ENCODE results near the gene GMPS. TPM values are rescaled to one million over a fixed set of nuclear protein-coding genes. Genes with fewer than 3 reads are reported as not detected.
A peak's percentile ranks its signal among the peaks of the same experiment; 100 is the strongest.

GMPS gene
- total and polyA plus RNA-seq, 2 of the 8 experiments (the other 6 are each of a cell fraction or from before 2014, with no cell fraction given) = 57.7 to 175 TPM

- TF ChIP-seq YY1 (IDR thresholded peaks at IDR 0.05; ENCODE audit: low read depth, low read length) (no peak), TEAD4 (IDR thresholded peaks at IDR 0.05; ENCODE audit: low read depth, low read length) (no peak), POLR2AphosphoS5 (IDR thresholded peaks at IDR 0.05; ENCODE audit: low read depth, low read length) (peak; percentile 71), FOSL1 (IDR thresholded peaks at IDR 0.05; ENCODE audit: insufficient read depth, low read depth, low read length) (no peak), HDAC2 (IDR thresholded peaks at IDR 0.05; ENCODE audit: borderline replicate concordance in 1 of 2, low read depth in 2 of 2, low read length in 2 of 2) (no peak), RNF2 (IDR thresholded peaks at IDR 0.05; ENCODE audit: borderline replicate concordance, low read depth, low read length, missing control alignments, poor library complexity, severe bottlenecking) (no peak), HDAC6 (IDR thresholded peaks at IDR 0.05; ENCODE audit: low read depth, low read length) (no peak), ASH2L (IDR thresholded peaks at IDR 0.05; ENCODE audit: low read length) (peak; percentile 79), TBP (IDR thresholded peaks at IDR 0.05; ENCODE audit: low read depth, low read length) (peak; percentile 68; the same call in 1 of the 2 replicates), EZH2 (IDR thresholded peaks at IDR 0.05; ENCODE audit: low read depth, low read length, severe bottlenecking) (no peak), NRF1 (IDR thresholded peaks at IDR 0.05; ENCODE audit: low read depth, low read length) (no peak), SIX5 (IDR thresholded peaks at IDR 0.05; ENCODE audit: low read depth, low read length) (no peak), RFX5 (IDR thresholded peaks at IDR 0.05; ENCODE audit: borderline replicate concordance, low read depth, low read length) (no peak), TAF7 (optimal IDR thresholded peaks at IDR 0.05; ENCODE audit: borderline replicate concordance, low read depth, low read length) (peak; percentile 40), CBX8 (IDR thresholded peaks at IDR 0.05; ENCODE audit: borderline replicate concordance, low read depth, low read length) (no peak), GTF2F1 (IDR thresholded peaks at IDR 0.05; ENCODE audit: borderline replicate concordance, low read depth, low read length) (no peak), ZNF274 (IDR thresholded peaks at IDR 0.05; ENCODE audit: borderline replicate concordance, extremely low read depth, low read length) (no peak), CHD1 (IDR thresholded peaks at IDR 0.05; ENCODE audit: low read depth, low read length) (no peak), ATF3 (IDR thresholded peaks at IDR 0.05; ENCODE audit: insufficient read depth, low read depth, low read length) (no peak), KDM4A (IDR thresholded peaks at IDR 0.05; ENCODE audit: low read depth, low read length, severe bottlenecking) (peak; percentile 27), CEBPB (IDR thresholded peaks at IDR 0.05; ENCODE audit: low read depth, low read length) (0 out of 2 replicates have a peak, but pooled peaks have one; percentile 27)
- TF ChIP-seq, protein P1, sequence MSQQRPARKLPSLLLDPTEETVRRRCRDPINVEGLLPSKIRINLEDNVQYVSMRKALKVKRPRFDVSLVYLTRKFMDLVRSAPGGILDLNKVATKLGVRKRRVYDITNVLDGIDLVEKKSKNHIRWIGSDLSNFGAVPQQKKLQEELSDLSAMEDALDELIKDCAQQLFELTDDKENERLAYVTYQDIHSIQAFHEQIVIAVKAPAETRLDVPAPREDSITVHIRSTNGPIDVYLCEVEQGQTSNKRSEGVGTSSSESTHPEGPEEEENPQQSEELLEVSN (IDR thresholded peaks at IDR 0.05) = 0 out of 2 replicates have a peak, but pooled peaks have one; percentile 29
Measured at GRCh38 chr3:155870133-155870944, at the start of gene GMPS (continued).

All from H1 (cell line).